ENCODE results near the gene ATP10B. TPM values are rescaled to one million over a fixed set of nuclear protein-coding genes. Genes with fewer than 3 reads are reported as not detected.
"Not testable (repeated sequence)": the region's sequence is repeated elsewhere in the genome, so short reads cannot be mapped to it uniquely, and the experiment has no call there.

Gene ATP10B
- total RNA-seq, 1 experiment from 2014 or later: not detected

DNA sequence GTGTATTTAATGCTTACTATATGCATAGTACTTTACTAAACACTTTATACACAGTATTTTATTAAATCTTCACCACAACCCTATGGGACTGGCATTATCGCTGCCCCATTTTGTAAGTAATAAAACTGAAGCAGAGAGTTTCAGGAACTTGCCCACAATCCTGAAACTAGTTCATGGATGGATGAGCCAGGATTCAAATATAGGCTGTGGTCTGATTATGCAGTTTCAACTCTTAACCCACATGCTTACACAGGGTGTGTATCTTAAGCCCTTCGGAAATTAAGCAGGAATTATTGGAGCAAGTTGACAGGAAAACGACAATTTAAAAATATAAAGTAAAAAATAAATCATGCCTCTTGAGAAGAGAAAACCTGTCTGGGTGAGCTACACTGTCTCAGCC is 109.0 kb downstream of the ATP10B start:
- Histone ChIP-seq H3K9me3 (no peaks in the 10 kb centered on the region), H3K36me3 (no peaks in the 10 kb centered on the region), H3K27me3 (no peaks in the 10 kb centered on the region; the same call in 1 of the 2 replicates), H3K4me3 (no peak overlapping the region)
- DNase-seq: no peak

DNA sequence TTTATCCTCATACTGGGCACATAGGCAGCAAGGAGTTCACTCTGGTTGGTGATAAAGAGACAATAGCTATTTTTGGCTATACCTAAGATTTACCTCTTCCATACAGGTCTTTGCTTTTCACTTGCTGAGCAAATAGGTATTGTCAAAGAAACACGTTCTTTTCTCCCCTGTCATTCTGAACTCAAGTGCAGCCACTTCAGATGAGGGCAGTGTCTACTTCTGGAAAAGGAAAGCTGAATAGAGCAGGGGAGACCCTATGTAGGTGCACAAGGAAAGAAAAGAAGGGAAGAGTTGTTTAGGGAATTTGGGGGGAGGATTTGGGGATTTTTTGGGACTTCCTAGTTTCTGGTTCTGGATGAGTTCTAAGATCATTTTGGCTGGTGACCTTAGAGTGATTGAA is 109.6 kb downstream of the ATP10B start:
- H3K27me3 ChIP-seq: no peaks in the 10 kb centered on the region; the same call in 1 of the 2 replicates

DNA sequence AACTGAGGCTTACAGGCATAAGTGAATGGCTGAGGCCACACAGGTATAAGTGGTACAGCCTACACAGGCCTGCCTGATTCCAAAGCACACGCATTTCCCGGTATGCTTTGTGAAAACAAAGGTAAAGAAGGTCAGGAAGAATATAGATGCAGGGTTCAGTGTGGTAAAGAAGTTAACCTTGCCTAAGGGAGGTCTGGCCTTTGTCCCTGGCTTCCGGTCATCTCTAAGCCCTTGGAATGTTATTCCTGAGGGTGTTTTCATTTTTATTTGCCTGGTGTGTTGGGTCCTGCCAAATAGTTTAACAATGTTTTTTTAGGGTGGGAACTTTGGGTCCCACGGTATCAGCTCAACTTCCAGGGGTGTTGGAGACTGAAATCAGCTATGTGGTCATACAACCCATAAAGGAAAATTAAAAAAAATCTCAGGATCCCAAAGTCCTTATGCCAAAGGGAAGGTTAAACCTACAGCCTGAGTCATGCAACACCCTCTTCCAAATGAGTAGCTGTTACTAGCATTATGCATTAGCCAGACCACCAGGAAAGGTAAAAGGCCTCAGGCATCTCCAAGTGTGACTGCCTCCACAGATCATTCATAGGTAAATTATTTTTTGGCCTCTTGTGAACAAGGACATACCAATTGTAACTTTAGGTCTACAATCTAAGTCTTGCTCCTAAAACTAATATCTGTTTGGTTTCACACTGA is 124.6 kb downstream of the ATP10B start:
- Histone ChIP-seq H3K36me3 (no peaks in the 10 kb centered on the region), H3K27me3 (no peaks in the 10 kb centered on the region), H3K9me3 (no peaks in the 10 kb centered on the region), H3K4me3 (no peak overlapping the region)
- no peak for DNase-seq

More for the DNA sequence above, 109.6 kb downstream of the ATP10B start:
- no peaks in the 10 kb centered on the region for H3K36me3 ChIP-seq
- DNase-seq: no peak
- no peaks in the 10 kb centered on the region for H3K9me3 ChIP-seq
- no peak overlapping the region for H3K4me3 ChIP-seq

DNA sequence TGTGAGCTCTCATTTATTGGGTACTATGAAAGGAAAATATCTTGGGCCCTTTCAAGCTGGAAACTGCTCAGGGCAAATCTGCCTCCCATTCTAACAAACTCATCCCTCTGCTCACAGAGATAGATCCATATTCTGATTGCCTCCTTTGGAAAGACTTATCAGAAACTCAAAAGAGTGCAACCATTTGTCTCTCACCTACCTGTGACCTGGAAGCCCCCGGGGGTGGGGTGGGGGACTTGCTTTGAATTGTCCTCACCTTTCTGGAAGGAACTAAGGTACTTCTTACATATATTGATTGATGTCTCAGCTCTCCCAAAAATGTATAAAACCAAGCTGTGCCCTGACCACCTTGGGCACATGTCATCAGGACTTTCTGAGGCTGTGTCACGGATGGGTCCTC is 125.3 kb downstream of the ATP10B start:
- Histone ChIP-seq H3K27me3 (no peaks in the 10 kb centered on the region), H3K9me3 (no peaks in the 10 kb centered on the region), H3K36me3 (no peaks in the 10 kb centered on the region), H3K4me3 (no peak overlapping the region)
- DNase-seq: no peak

DNA sequence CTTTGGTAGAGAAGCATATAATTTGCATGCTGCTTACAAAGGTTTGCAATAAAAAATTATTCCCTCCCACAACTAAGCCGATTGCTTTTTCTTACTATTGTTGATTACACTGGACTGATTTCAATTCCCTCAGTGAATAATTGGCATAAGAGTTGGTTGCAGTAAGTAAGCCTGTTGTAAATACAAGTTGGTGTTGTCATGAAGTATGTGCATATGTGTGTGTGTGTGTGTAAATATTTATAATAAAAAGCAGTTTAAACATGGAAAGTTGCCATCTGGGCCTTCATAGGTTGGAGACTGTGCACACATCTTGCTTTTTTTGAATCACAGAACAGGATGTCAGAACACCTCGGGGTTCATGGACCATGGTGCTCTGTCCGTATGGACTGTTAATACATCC is 131.2 kb downstream of the ATP10B start:
- Histone ChIP-seq H3K36me3 (no peaks in the 10 kb centered on the region), H3K4me3 (no peak overlapping the region), H3K27me3 (no peaks in the 10 kb centered on the region), H3K9me3 (no peaks in the 10 kb centered on the region)
- DNase-seq: no peak

DNA sequence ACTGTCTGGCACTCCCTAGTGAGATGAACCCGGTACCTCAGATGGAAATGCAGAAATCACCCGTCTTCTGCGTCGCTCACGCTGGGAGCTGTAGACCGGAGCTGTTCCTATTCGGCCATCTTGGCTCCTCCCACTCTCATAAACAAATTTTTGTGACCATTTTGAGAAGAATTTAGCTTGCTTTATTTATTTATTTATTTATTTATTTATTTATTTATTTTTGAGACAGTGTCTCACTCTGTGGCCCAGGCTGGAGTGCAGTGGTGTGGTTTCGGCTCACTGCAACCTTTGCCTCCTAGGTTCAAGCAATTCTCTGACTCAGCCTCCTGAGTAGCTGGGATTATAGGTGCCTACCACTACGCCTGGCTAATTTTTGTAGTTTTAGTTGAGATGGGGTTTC is 136.5 kb downstream of the ATP10B start:
- not testable (repeated sequence) for H3K27me3 ChIP-seq, H3K9me3 ChIP-seq, H3K36me3 ChIP-seq, DNase-seq, H3K4me3 ChIP-seq

DNA sequence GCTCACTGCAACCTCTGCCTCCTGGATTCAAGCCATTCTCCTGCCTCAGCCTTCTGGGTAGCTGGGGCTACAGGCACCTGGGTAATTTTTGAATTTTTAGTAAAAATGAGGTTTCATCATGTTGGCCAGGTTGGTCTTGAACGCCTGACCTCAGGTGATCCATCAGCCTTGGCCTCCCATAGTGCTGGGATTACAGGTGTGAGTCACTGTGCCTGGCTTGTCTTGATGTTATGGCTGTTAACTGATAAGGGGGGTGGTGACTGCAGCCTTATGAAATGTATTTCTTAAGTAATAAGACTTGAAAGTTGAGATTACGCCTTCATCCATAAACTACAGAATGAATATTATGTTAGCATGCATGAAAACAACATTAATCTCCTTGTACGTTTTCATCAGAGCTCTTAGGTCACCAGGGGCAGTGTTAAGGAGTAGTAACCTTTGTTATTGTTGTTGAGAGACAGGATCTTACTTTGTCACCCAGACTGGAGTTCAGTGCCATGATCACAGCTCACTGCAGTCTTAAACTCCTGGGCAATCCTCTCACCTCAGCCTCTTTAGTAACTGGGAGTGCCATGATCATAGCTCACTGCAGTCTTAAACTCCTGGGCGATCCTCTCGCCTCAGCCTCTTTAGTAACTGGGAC is 148.3 kb downstream of the ATP10B start:
- Histone ChIP-seq H3K9me3 (no peaks in the 10 kb centered on the region; the same call in 1 of the 2 replicates), H3K27me3 (no peaks in the 10 kb centered on the region), H3K36me3 (no peaks in the 10 kb centered on the region), H3K4me3 (no peak overlapping the region)
- DNase-seq: no peak

DNA sequence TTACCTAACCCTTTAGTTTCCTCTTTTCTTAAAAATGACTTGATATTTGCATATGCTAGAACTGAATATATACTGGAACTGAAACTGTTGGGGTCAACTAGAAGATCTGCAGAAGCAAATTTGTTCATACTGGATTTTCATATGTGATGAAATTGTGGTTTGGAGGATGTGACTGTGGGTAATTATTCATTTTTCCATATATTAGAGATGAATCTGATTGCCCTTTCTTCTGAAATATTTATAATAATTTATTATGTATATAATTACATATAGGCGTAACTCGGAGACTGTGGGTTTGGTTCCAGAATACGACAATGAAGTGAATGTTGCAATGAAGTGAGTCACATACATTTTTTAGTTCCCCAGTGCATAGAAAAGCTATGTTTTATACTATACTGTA is 149.1 kb downstream of the ATP10B start:
- Histone ChIP-seq H3K4me3 (no peak overlapping the region), H3K9me3 (no peaks in the 10 kb centered on the region), H3K36me3 (no peaks in the 10 kb centered on the region), H3K27me3 (no peaks in the 10 kb centered on the region)
- DNase-seq: no peak

DNA sequence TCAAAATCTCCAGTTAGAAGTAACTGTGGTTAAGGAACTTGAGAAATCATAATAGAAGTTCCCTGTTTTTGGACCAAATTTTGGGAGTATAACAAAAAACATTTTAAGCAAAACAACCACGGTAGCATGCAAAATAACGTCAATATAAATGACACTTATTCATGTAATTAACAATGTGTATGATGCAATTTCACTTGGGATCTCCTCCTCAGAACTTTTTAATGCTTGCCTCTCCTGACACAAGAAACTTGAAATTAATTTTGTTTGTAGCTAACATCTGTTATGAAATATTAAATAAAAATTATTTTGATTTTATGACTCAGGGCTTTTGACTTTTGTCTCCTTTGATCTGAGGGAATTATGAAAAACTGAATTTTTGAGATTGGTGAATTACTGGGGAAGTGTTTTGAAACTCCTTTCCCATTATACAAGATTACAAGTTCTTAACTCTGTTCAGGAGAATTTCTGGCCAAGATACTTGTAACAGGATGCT is 149.7 kb downstream of the ATP10B start:
- Histone ChIP-seq H3K36me3 (no peaks in the 10 kb centered on the region), H3K27me3 (no peaks in the 10 kb centered on the region), H3K9me3 (no peaks in the 10 kb centered on the region), H3K4me3 (no peak overlapping the region)
- DNase-seq: no peak

DNA sequence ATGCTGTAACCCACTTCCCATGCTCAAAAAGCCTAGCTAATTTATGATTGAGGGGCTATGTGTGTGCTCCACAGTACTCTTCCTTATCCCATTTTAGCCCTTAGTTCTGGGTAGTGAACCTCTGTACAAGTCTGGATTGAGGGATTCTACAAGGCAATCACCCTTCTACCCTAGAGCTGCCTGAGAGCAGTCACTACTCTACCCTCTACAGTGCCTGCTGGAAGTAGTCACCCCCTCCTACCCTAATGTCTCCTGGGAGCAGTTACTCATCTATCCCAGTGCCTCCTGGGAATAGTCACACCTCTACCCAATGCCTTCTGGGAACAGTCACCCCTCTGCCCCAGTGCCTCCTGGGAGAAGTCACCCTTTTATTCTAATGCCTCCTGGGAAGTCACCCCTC is 150.6 kb downstream of the ATP10B start:
- H3K9me3 ChIP-seq: no peaks in the 10 kb centered on the region
- no peaks in the 10 kb centered on the region for H3K36me3 ChIP-seq
- no peaks in the 10 kb centered on the region for H3K27me3 ChIP-seq
- no peak for DNase-seq
- no peak overlapping the region for H3K4me3 ChIP-seq

DNA sequence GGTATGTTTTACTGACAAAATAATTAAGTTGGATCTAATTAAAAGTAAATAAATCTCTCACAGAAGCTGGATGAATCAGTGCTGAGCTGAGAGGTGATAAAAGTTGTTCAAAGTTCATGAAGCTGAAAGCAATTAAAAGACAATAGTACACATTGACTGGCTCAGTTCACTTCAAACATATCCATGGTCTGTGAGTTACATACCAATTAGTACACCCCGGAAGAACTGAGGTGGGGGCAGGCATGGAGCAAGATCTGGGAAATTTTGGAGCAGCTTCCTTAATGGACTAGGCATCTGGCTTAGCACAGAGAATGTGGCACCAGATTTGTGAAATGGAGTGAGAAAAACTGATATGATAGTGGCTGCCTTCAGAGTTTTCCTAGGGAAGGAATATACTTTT is 152.7 kb downstream of the ATP10B start:
- Histone ChIP-seq H3K36me3 (no peaks in the 10 kb centered on the region), H3K27me3 (no peaks in the 10 kb centered on the region), H3K9me3 (no peaks in the 10 kb centered on the region), H3K4me3 (no peak overlapping the region)
- no peak for DNase-seq

DNA sequence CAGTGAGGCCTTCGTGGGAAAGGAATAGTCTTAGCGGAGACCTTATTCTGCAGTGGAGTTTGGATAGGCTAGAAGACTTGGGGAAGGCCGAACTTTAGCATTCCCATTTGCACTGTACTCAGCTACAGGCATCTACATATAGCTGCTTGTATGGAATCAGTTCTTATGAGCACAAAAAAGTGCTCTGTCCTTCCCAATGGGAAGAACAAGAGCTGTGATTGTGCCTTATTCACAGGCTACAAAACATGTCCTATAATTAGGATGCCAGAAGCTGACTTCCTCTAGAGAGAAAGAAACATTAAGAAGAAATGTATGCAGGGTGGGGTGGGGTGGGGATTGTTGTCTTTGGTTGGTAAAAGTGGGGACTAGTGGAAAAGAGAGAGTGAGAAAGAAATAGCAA is 154.7 kb downstream of the ATP10B start:
- no peaks in the 10 kb centered on the region for H3K36me3 ChIP-seq
- no peaks in the 10 kb centered on the region for H3K9me3 ChIP-seq
- no peak for DNase-seq
- H3K4me3 ChIP-seq: no peak overlapping the region
- H3K27me3 ChIP-seq: no peaks in the 10 kb centered on the region

DNA sequence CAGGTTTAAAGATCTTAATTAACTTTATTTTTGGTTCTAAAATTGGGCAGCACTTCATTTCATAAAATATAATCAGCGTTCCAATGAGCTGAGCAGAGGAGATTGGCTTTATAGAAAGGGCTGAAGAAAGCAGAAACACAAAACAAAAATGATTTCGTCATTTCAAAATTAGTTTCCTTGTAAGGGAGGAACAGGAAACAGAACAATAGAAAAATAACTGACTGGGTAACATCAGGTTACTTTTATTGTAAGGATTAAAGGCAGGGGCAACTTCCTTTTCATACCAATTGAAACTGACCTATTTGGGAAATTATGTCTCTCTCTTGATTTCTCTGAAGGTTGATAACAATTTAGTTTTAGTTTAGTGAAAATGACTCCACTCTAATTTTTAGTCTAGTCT is 157.1 kb downstream of the ATP10B start:
- no peak overlapping the region for H3K4me3 ChIP-seq
- no peak for DNase-seq
- no peaks in the 10 kb centered on the region; the same call in 1 of the 2 replicates for H3K27me3 ChIP-seq
- H3K36me3 ChIP-seq: no peaks in the 10 kb centered on the region
- no peaks in the 10 kb centered on the region for H3K9me3 ChIP-seq

DNA sequence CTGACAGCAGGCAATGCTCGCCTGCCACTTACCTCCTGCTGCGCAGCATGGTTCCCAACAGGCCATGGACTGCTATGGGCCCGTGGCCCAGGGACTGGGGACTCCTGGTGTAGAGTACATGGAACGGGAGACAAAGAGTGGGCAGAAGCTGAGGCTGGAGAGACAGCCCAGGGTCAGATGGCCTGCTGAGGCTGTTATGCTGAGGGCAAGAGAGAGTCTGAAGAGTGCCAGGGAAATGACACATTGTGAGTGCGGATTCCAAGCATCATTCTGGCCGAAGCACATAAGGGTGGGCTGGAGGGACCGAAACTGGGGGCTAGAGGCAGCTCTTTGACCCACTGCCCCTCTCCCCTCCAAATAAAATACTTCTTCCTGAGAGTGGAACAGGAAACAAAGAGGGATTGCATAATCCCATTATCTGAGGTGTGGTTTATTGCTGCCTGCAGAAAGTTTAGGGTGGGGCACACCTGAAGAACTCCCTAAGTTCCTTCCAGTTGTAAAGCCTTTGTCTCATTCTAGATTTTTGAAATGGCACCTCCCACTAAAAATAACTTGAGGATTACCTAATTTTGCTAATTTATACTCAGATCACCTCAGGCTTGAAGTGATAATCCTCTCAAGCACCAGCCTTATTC is 158.1 kb downstream of the ATP10B start:
- no peaks in the 10 kb centered on the region for H3K9me3 ChIP-seq
- H3K36me3 ChIP-seq: no peaks in the 10 kb centered on the region
- H3K4me3 ChIP-seq: no peak overlapping the region
- H3K27me3 ChIP-seq: no peaks in the 10 kb centered on the region; the same call in 1 of the 2 replicates
- DNase-seq: no peak

DNA sequence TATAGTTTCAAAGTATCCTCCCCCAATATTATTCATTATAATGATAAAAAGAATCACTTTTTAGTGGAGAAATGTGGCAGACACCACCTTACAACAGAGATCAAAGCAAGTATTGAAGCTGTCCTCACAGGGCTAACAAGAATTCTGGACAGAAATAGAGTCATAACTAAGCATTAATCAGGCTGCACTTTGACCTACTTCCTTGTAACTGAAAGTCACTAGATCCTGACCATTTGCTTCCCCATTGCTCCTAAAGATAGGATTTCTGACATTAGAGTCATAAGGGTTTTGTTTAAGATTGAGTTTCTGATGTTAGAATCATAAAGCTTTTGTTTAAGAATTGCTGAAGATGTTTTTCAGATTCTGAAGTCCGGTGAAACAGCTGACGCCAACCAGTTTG is 159.7 kb downstream of the ATP10B start:
- Histone ChIP-seq H3K27me3 (no peaks in the 10 kb centered on the region; the same call in 1 of the 2 replicates), H3K36me3 (no peaks in the 10 kb centered on the region), H3K4me3 (no peak overlapping the region), H3K9me3 (no peaks in the 10 kb centered on the region)
- DNase-seq: no peak

DNA sequence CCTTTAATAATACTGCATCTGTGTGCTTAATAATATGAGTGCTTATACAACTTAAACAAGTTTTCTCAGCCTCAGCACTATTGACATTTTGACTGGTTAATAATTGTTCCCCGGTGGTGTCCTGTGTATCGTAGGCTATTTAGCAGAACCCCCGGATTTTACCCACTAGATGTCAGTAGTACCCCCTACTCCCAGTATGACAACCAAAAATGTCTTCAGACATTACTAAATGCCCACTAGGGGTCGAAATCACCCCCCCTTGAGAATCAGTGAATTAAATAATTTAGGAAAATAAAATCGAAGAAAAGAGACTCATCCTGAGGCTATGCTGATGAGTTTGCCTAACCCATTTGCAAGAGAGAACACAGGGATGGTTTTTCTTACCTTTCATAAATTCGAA is 166.3 kb downstream of the ATP10B start:
- 0 out of 2 replicates have a peak, but pooled peaks cover 4% of the 10 kb centered on the region for H3K27me3 ChIP-seq
- no peak for DNase-seq
- no peaks in the 10 kb centered on the region for H3K9me3 ChIP-seq
- H3K36me3 ChIP-seq: no peaks in the 10 kb centered on the region
- no peak overlapping the region for H3K4me3 ChIP-seq

DNA sequence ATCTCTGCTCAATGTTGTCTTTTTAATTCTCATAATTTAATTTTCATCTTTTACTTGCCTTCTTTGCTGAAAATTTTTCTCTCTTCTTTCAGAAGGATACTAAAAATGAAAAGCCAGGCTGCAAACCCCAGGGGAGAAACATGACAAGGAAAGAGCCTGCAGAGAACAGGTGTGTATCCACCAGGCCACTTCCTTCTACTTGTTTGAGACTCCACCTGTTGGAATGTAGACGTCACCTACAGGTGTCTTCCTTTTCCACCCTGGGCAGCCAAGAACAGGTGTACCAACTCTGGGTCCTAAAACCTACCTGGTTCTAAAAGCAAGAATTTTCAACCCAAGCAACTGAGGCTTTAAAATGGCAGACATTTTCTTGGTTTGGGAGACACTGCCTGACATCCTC is 166.8 kb downstream of the ATP10B start:
- no peak for DNase-seq
- no peaks in the 10 kb centered on the region for H3K9me3 ChIP-seq
- 0 out of 2 replicates have a peak, but pooled peaks cover 4% of the 10 kb centered on the region for H3K27me3 ChIP-seq
- no peaks in the 10 kb centered on the region for H3K36me3 ChIP-seq
- no peak overlapping the region for H3K4me3 ChIP-seq

Data from MG63 (cell line).